Activated CD4-positive, alpha-beta T cell treated with anti-CD3 and anti-CD28 coated beads, Interleukin-2, amount 50 U/mL, for 24 hours (primary cell): ENCODE results near the gene MAST4.

Experiments
- DNase-seq, 2 donors: peaks; one replicate each; pipeline ENCODE4 v3.0.0-alpha.2; 2020; ENCODE audit warnings: low read depth in 1 of 2, low spot score in 1 of 2

MAST4 gene

DNA sequence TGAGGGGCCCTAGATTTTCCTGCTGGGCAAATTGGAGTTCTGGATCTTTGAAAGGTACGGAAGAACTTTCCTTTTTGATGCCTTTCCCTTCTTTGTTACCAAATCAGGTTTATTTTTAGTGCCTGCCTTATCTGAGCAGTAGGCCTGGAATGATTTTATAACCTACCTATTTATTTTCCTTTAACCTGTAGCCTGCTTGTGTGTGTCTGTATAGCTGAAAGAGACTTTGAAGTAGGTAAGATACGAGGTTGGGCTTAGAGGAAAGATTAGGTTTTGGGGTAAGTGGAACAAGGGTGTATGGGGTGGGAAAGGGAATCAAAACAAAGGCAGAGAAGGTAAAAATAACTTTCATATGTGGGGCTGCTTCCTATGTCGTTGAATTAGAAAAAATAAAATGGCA lies 389.2 kb downstream of the MAST4 start:
- no peak for DNase-seq

DNA sequence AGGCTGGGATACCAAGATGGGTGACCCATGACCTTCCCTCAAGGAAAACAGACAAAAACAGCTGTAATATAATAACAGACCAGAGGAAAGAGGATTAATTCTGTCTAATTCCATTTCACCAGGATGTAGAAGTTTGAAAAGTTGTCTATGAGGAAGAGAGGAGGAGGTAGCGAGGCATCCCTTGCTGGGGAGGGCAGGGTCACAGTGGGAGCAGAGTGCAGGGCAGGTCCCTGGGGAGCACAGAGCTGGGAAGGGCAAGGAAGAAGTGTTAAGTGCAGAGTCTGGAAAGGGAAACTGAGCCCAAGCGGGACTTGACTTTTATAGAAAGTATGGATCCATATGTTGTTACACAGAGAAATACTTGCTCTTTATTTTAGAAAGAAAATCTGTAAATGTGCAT lies 389.8 kb downstream of the MAST4 start:
- DNase-seq = no peak

DNA sequence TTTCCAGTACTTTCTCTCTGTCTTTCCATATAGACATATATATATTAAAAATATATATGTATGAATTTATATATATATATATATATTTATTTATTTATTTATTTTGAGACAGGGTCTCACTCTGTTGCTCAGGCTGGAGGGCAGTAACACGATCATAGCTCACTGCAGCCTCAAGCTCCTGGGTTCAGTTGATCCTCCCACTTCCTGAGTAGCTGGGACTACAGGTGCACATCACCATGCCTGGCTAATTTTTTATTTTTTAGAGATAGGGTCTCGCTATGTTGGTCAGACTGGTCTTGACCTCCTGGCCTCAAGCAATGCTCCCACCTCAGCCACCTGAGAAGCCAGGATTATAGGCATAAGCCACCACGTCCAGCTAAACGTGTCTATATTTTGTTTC lies 390.3 kb downstream of the MAST4 start:
- DNase-seq = no peak

DNA sequence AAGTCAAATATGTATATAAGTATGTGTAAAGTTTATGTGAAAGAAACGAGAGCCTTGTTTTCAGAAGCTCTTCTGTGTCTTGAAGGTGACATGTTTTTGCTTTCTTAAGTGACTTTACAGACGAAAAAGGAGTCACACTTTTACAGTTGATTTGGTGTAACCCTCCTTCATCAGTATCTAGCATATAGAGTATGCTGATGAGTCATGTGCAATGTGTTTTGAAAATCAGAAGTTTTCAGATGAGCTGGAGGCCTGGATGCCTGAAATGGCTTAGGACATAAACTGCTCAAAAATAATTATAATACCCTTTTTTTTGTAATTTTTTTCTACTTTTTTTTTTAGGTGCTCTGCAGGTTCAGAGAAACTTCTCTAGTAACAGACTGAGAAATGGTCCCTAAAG lies 390.9 kb downstream of the MAST4 start:
- DNase-seq = no peak

DNA sequence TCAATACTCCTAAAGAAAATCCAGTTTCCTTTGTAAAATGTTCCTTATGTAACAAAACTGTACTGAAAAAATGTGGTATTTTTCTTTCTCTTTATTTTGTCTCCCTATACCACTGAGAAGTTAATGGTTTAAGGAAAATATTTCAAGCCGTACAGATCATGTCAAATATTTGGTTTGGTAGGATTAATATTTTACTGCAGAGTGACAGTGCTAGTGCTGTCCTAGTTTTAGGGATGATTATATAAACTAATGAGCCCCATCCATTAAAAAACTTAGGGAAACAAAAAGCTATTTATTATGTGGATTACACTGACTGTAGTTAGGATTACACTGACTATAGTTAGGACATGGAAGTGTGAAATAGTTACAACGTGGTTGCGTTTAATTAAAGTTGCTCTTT lies 391.3 kb downstream of the MAST4 start:
- DNase-seq = no peak

DNA sequence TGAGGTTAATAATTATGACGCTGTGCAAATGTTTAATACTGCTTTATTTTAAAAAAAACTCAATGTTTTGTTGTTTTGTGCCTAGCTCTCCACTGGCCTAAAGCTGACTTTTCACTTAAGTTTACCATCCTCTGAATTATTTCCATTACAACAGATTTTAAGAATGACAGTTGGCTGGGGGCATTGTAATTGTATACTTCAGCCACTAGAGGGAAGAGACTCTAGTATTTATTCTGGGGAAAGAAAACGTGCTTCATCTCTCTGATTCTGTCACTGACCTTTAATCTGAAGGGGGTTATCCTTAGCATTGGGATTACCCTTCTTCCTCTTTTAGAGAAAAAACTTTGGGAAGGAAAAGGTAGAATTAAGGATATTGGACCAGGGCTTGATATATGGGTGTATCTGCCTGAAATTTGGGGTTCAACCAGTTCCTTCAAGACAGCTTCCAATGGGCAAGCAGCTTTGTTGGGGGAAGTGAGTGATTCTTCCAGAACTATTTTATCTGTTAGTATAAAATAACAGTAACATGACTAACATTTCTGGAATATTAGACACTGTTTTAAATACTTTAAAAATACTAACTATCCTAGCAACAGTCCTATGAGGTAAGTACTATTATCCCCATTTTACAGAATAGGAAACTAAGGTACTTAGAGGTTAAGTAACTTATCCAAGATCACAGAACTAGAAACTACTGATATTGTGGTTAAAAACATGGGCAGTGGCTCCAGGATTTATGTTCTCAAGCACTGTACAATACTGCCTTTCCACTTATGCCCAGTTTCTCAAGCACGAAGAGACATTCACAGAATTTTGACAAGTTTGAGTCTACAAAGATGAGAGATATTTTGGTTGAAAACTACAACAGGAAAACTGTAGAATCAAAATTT lies 392.0 kb downstream of the MAST4 start:
- no peak for DNase-seq

DNA sequence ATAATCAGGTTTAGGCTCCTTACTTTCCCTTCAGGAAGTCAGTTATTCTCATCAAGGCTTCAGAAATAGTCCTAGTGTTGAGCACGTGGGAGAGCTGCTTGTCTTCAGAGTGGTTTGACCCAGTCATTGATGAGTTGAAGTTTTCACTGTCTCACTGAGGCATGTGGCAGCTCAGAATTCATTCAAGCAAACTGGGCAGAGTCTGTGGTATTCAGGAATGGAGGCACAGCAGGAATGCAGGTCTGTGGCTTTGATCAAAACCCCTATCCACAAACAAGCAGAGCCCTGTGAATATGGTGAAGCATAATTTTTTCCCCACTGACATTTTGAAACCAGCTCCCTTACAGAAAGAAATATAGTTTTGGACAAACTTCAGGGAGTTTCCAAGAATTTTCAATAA lies 393.1 kb downstream of the MAST4 start:
- DNase-seq = no peak

DNA sequence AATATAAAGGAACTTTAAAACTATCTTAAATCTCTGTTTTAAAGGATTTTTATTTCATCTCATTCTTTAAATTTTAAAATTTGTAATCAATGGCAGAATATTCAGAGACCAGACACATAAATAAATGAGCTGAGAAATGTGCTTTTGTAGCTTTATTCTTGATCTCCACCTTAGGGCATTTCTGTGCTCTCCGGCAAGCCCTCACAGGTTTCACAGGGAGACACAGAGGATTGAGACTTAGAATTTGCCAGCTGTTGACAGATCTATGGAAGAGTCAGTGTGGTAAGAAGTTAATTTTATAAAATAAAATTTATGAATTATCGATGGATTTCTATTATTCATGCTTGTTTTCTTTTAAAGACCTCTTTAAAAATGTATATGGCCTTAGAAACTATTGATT lies 393.6 kb downstream of the MAST4 start:
- no peak for DNase-seq

DNA sequence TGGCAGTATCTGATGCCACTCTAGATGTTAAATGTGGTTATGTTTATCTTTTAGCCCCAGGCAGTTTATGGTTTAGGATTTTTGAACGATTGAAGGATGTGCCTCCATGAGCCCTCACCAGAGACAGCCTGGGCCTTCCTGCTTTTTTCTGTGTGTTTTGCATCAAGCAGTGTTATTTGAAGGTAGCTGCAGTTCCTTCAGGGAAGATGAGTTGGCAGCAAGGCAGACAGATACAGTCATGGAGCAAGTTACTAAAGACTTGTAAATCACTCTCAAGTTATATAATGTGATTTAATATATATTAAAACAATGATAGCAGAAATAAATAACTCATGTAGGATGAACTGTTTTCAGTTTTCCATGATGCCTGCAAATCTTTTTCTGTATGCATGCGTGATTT lies 395.6 kb downstream of the MAST4 start:
- no peak for DNase-seq

DNA sequence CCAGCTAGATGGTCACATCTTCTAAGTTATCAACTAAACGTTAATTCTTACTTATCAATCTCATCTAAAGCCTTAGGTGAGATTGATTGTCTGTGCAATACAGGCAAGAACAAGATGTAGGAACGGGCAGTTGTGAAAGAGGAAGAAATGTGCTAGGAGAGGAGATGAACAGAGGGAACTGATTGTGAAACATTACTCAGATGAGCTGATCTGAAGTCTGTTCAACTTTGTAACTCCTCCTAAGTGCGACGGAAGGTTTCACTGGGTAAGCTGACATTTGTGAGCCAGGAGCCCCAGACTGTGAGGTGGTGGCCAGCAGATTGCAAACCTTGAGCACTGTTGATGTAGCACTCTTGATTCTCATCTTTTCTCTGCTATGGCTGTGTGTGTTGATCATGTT lies 396.4 kb downstream of the MAST4 start:
- DNase-seq = no peak

DNA sequence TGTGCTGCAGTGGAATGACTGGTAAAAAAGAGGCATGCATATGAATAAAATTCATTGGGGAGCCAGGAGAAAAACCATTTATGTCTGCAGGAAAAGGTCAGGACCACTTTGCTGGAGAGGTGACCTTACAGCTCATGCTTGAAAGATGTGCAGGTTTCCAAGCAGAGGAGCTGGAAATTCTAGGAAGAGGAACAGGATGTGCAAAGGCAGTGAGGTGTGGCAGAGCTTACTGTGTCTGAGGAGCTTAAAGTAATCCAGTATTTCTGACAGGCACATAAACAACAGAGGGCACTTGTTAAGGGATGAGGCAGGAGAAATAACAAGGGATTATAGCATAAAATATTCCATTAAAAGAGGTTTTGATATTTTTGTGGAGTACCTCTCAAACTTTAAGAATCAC lies 397.3 kb downstream of the MAST4 start:
- DNase-seq = no peak

DNA sequence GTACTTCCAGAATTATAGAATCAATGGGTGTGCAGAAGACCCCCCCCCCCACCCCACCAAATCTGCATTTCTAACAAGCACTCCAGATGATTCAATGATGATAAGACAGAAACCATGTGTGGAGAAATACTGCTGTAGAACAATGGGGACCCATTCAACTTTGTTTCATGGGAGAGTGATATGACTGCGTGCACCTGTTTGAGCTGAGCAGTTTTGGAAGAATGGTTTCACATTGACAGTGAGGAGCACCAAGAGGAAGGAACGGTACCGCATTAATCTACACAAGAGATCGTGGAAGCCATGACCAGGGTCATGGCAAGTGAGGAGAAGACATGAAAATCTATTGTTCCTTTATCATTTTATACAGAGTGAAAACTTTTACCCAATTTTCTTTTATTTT lies 397.7 kb downstream of the MAST4 start:
- no peak for DNase-seq

DNA sequence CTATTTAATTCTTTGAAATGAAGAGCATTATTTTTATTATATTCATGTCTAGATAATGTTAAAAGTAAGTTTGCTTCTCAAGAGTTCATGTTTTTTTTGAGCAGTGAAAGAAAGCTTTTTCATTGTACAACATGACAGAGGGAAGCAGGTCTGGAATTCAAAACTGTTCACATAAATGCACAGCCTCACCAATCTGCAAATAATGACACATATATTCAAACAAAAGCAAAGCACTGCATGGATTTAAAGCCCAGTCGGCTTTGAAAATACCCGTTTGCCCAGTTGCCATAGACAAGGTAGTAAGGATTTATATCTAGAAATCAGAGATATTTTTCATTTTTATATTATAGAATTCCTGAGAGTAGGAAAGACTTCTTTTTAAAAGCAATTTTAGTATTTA lies 398.6 kb downstream of the MAST4 start:
- DNase-seq = no peak

DNA sequence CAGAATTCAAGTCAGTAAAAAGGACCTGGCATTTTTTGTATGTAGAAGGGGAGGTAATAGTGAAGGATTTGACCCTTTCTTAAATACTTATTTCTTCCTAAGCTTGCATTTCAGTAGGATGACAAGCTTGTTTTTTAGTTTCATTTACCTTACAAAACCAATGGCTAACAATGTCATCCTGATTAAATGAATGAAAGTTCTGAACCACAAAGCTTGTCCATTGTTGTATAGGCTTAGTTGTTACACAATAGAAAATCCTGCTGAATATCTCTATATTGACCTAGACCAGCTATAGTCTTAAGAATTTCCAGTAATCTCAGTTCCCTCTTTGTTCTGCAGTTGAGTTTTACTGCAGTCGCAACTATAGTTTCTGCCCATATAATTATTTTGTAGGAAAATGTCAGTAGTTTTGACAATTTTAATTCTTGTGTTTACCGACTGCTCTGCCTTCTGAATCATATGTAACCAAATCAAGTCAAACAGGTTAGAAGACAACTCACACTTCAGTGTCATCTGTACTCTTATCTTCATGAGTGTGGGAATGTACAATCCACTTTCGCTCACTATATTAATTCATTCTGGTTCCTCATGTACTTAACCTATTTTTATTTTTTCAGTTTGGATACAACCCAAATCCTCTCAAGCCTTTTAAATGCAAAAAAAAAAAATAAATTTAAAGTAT lies 404.7 kb downstream of the MAST4 start:
- no peak for DNase-seq

DNA sequence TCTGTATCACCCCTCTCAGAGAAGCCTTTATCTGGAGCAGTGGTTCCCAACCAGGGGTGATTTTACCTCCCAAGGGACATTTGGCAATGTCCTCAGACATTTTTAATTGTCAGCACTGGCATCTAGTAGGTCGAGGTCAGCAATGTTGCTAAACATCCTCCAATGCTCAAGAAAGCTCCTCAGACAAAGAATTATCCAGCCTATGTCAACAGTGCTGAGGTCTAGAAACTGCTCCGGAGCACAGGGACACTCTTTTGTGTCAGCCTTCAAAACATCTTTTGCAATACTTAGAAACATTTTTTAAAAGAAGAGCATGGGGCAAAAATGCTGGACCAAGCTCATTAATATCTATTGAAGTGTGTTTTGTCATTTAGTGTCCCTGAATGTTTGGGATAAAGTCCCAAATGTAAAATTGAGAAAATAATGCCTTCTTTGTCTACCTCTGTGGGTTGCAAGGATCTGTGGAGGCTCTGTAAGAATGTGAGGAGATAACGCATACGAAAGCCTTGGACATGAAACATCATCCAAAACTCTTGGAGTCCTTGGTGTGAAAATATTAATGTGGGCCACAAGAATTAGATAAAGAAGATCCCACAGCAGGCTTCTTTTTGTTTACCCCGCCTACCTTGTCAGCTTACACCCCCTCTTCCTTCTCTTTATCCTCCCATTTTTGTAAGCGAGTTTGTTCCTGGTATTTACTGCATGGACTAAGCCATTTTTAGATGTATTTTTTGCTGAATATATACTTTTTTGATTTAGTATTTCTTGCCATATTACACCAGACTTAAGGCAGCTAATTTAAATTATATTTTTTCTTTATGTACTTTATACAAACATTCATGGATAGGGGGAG lies 406.9 kb downstream of the MAST4 start:
- DNase-seq = no peak

DNA sequence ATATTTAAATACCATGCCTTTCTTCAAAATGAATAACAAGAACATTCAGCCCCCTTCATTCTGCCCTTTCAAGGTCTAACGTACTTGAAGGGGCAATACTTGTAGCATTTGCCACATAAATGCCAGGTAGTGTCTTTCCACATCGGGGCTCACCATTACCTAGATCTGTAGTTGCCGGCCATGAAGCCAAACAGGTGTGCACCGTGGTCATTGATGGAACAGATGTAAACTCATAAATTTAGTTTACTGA lies 407.4 kb downstream of the MAST4 start:
- no peak for DNase-seq

DNA sequence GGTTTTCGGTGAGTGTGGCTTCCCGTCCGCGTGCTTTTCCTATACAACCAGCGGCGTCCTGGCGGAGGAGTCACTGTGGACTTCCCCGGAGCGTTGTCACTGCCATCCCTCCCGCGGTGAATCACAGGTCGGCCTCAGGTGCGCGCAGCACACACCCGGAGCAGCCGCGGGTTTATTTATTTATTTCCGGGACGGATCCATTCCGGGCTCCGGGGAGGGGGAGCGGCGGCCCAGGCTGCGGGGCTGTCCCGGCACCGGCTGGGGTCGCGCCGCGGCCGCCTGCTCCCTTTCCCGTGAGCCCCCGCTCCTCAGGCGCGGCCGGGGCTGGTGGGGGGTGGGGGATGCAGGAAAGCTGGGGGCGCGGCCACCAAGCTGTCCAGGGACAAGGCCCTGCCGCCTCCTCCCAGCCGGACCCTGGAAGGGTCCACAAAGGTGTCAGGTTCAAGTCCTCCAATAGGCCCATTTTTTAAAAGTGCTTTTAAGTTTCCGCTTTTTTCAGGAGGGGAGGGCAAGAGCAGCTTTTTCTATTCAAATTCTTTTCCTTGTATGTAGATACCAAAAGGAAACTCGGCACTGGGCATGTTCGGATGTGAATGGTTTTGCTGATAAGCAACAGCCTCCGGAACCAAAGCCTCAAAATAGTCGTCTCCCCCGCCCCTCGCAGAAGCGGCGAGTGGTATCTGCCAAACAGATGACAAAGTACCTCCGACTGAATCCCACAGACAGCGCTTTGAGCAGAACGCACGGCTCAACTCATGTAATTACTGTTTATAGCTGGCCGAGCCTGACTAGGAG lies 407.9 kb downstream of the MAST4 start:
- DNase-seq = peak; percentile 68 to 86

DNA sequence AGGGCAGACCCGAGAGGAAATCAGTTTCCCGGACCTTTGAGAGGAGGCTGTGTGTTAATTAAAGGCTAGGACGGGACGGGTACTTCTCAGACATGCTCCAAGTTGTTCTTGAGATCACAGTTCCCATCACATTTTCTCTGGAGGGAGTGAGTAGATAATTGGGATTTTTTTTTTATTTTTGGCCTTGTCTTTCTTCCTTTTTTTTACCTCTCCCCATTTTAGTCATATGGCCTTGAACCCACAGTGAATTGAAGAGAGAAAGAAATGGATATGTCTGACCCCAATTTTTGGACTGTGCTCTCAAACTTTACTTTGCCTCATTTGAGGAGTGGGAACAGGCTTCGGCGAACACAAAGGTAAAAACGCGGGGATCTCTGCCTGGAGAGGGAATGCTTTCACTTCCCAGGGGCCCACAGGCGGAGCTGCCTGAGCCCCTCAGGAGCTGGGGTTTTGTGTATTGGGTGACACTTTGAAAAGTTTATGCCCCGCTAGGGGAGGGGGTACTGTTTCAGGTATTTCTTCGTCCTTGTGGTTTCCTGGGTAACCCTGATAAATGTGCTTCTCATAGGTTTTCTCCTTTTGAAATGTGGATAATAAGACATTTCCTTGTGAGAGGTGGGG lies 408.6 kb downstream of the MAST4 start:
- no peak for DNase-seq

DNA sequence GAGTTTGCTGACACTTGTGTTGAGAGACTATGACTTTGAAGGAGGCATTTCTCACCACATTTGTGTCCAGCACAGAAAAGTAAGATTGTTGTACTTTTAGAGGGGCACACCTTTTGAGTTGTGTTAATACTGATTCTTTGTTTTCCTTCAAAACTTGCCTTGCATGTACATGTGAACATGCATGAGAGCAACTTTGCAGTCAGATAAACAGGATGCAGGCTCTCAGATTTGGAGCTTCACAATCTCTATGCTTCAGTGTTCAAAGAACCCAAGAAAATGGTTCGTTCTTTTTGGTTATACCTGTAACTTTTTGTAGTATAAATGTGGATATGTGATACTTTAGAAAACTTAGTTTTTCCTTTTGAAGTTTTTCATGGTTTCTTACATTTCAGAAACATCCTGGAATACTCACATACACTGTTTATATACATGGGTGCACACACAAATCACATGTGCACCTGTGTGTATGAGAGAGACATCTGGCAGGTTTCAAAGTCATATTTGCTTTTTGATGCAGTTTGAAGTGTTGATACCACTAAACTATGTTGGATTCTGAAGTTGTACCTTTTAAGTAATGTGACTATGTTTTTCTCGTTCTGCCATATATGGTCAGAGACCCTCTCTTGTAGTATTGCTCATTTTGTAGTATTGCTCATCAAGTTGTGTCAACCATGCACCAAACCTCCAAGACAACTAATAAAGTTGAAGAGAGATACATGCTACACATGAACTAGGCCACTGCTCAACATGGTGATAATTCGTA lies 409.7 kb downstream of the MAST4 start:
- DNase-seq = no peak

DNA sequence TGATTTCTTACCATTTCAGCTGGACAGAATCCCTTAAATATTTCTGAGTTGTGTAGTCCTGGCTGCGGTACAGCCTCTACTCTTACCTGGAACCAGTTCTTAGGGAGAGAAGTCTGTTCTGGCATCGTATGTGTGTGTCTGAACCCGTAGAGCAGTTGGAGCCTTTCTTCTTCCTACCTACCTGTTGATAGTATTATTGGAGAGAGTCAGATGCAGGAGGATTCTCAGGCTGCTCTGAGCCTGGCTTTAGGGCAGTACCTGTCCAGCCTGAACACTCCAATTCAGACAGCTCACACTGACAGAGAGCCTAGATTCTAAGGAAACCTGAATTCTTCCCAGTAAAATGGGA lies 410.3 kb downstream of the MAST4 start:
- no peak for DNase-seq
